HEK293 (cell line): ENCODE data around the gene ZNF883.
A peak's percentile ranks its signal among the peaks of the same experiment; 100 is the strongest.

Experiments used
- CTCF ChIA-PET: fragments of 350-600 bp; formaldehyde crosslinking; extraction: SDS; loops from one replicate; lab custom pipeline; 2021; ENCODE audit warnings: antibody characterized with exemption; lab: Yijun Ruan, JAX
- POLR2A ChIA-PET: fragments of 300-600 bp; formaldehyde crosslinking; extraction: SDS; loops from one replicate; lab custom pipeline; 2020; ENCODE audit warnings: antibody characterized with exemption, inconsistent platforms; lab: Yijun Ruan, JAX
- H3K27ac ChIP-seq: fragments of 200-500 bp; sonication (Bioruptor generic); 2 replicates; pipeline ENCODE4 v1.5.1; 2014; ENCODE audit warnings: low read depth, low read length, control low read depth, inconsistent platforms; ENCODE audit errors: extremely low read depth
- H3K36me3 ChIP-seq, 2 experiments: fragments of 200-500 bp in 1 of 2; sonication (Bioruptor generic) in 1 of 2; 1 replicate in 1 of 2; 2 replicates in 1 of 2; pipeline ENCODE4 v1.5.1; 2014 to 2017; ENCODE audit warnings: inconsistent platforms in 2 of 2, low read length in 2 of 2; ENCODE audit not compliant: control insufficient read depth in 2 of 2, insufficient read depth in 1 of 2
- H3K4me1 ChIP-seq: fragments of 200-500 bp; sonication (Bioruptor generic); 2 replicates; pipeline ENCODE4 v1.5.1; 2014; ENCODE audit warnings: mild to moderate bottlenecking, low read length, inconsistent platforms; ENCODE audit not compliant: control insufficient read depth, insufficient read depth
- H3K4me3 ChIP-seq: 2 replicates; pipeline ENCODE4 v1.5.1; 2011; ENCODE audit warnings: low read depth, mild to moderate bottlenecking, control low read depth, low read length, moderate library complexity
- H3K9me3 ChIP-seq: fragments of 200-500 bp; sonication (Bioruptor generic); 2 replicates; pipeline ENCODE4 v1.5.1; 2014; ENCODE audit warnings: low read depth, low read length, inconsistent platforms; ENCODE audit not compliant: control insufficient read depth, insufficient read depth
- AEBP2 ChIP-seq: fragments of 450-650 bp; formaldehyde crosslinking; IDR thresholded peaks from 2 replicates; pipeline ENCODE4 v1.5.1; 2016; ENCODE audit warnings: missing biosample characterization, missing genetic modification characterization, borderline replicate concordance
- EGR2 ChIP-seq: fragments of 450-650 bp; formaldehyde crosslinking; IDR thresholded peaks from 2 replicates; pipeline ENCODE4 v1.5.1; 2016; ENCODE audit warnings: low read depth, missing biosample characterization, missing genetic modification characterization
- ELK4 ChIP-seq: IDR thresholded peaks from 2 replicates; pipeline ENCODE4 v1.6.1; 2011; ENCODE audit warnings: mild to moderate bottlenecking, low read depth, low read length, borderline replicate concordance
- GLI2 ChIP-seq: fragments of 450-650 bp; formaldehyde crosslinking; IDR thresholded peaks from 2 replicates; pipeline ENCODE4; 2017; ENCODE audit warnings: missing biosample characterization, missing genetic modification characterization, low read depth, borderline replicate concordance
- OSR2 ChIP-seq: fragments of 450-650 bp; formaldehyde crosslinking; IDR thresholded peaks from 2 replicates; pipeline ENCODE4 v1.5.1; 2016; ENCODE audit warnings: missing biosample characterization, missing genetic modification characterization
- REPIN1 ChIP-seq: fragments of 450-650 bp; formaldehyde crosslinking; IDR thresholded peaks from 2 replicates; pipeline ENCODE4 v1.5.1; 2017; ENCODE audit warnings: missing biosample characterization, missing genetic modification characterization, low read depth
- SCRT2 ChIP-seq: fragments of 450-650 bp; formaldehyde crosslinking; IDR thresholded peaks from 2 replicates; pipeline ENCODE4 v1.5.1; 2016; ENCODE audit warnings: missing biosample characterization, missing genetic modification characterization
- SETDB1 ChIP-seq: IDR thresholded peaks from one replicate; pipeline ENCODE4 v1.6.1; 2017; ENCODE audit warnings: mild to moderate bottlenecking, low read length, moderate library complexity, mixed read lengths; ENCODE audit not compliant: insufficient read length
- SP3 ChIP-seq: fragments of 450-650 bp; formaldehyde crosslinking; IDR thresholded peaks from 2 replicates; pipeline ENCODE4 v1.5.1; 2016; ENCODE audit warnings: missing biosample characterization, missing genetic modification characterization
- TRIM28 ChIP-seq: IDR thresholded peaks from 2 replicates; pipeline ENCODE4 v1.6.1; 2011; ENCODE audit warnings: low read length, control low read depth, borderline replicate concordance
- ZFP37 ChIP-seq: fragments of 450-650 bp; formaldehyde crosslinking; IDR thresholded peaks from 2 replicates; pipeline ENCODE4 v1.5.1; 2016; ENCODE audit warnings: missing biosample characterization, missing genetic modification characterization
- ZFP69B ChIP-seq: fragments of 450-650 bp; formaldehyde crosslinking; IDR thresholded peaks from 2 replicates; pipeline ENCODE4 v1.5.1; 2016; ENCODE audit warnings: missing biosample characterization, missing genetic modification characterization
- ZNF10 ChIP-seq: fragments of 450-650 bp; formaldehyde crosslinking; IDR thresholded peaks from 2 replicates; pipeline ENCODE4 v1.5.1; 2017; ENCODE audit warnings: missing biosample characterization, missing genetic modification characterization
- ZNF112 ChIP-seq: fragments of 450-650 bp; formaldehyde crosslinking; IDR thresholded peaks from 2 replicates; pipeline ENCODE4 v1.5.0; 2017; ENCODE audit warnings: missing biosample characterization, missing genetic modification characterization
- ZNF175 ChIP-seq: fragments of 450-650 bp; formaldehyde crosslinking; IDR thresholded peaks from 2 replicates; pipeline ENCODE4 v1.5.1; 2016; ENCODE audit warnings: missing biosample characterization, missing genetic modification characterization
- ZNF274 ChIP-seq, 2 experiments: fragments of 200-500 bp in 1 of 2; fragments of 450-650 bp in 1 of 2; sonication (Bioruptor generic) in 1 of 2; formaldehyde crosslinking in 1 of 2; IDR thresholded peaks; 2 replicates each; pipeline versions ENCODE4 v1.5.1 to v1.6.1; 2014 to 2016; ENCODE audit warnings: borderline replicate concordance in 1 of 2, inconsistent platforms in 1 of 2, low read length in 1 of 2, missing biosample characterization in 1 of 2, missing genetic modification characterization in 1 of 2
- ZNF292 ChIP-seq: fragments of 450-650 bp; formaldehyde crosslinking; IDR thresholded peaks from 2 replicates; pipeline ENCODE4 v1.5.1; 2016; ENCODE audit warnings: low read depth, missing biosample characterization, missing genetic modification characterization, borderline replicate concordance
- ZNF354C ChIP-seq: fragments of 450-650 bp; formaldehyde crosslinking; IDR thresholded peaks from 2 replicates; pipeline ENCODE4 v1.5.1; 2016; ENCODE audit warnings: missing biosample characterization, missing genetic modification characterization, low read depth, borderline replicate concordance
- ZNF433 ChIP-seq: fragments of 450-650 bp; formaldehyde crosslinking; IDR thresholded peaks from 2 replicates; pipeline ENCODE4 v1.5.1; 2016; ENCODE audit warnings: missing biosample characterization, missing genetic modification characterization, low read depth
- ZNF473 ChIP-seq: fragments of 450-650 bp; formaldehyde crosslinking; IDR thresholded peaks from 2 replicates; pipeline ENCODE4 v1.5.1; 2017; ENCODE audit warnings: missing biosample characterization, missing genetic modification characterization
- ZNF48 ChIP-seq: fragments of 450-650 bp; formaldehyde crosslinking; IDR thresholded peaks from 2 replicates; pipeline ENCODE4 v1.5.1; 2016; ENCODE audit warnings: missing biosample characterization, missing genetic modification characterization
- ZNF510 ChIP-seq: fragments of 450-650 bp; formaldehyde crosslinking; IDR thresholded peaks from 2 replicates; pipeline ENCODE4 v1.5.1; 2018; ENCODE audit warnings: mild to moderate bottlenecking, missing genetic modification characterization, missing biosample characterization; ENCODE audit not compliant: insufficient replicate concordance
- ZNF530 ChIP-seq: fragments of 450-650 bp; formaldehyde crosslinking; IDR thresholded peaks from 2 replicates; pipeline ENCODE4 v1.5.1; 2016; ENCODE audit warnings: low read depth, missing biosample characterization, missing genetic modification characterization
- ZNF548 ChIP-seq: fragments of 450-650 bp; formaldehyde crosslinking; IDR thresholded peaks from 2 replicates; pipeline ENCODE4 v1.5.1; 2016; ENCODE audit warnings: missing biosample characterization, missing genetic modification characterization
- ZNF560 ChIP-seq: fragments of 450-650 bp; formaldehyde crosslinking; IDR thresholded peaks from 2 replicates; pipeline ENCODE4 v1.5.1; 2017; ENCODE audit warnings: missing biosample characterization, missing genetic modification characterization, borderline replicate concordance
- ZNF561 ChIP-seq: fragments of 450-650 bp; IDR thresholded peaks from 2 replicates; pipeline ENCODE4 v1.5.1; 2018; ENCODE audit warnings: missing biosample characterization, missing genetic modification characterization, borderline replicate concordance
- ZNF626 ChIP-seq: fragments of 450-650 bp; sonication (Bioruptor Pico); formaldehyde crosslinking; IDR thresholded peaks from 2 replicates; pipeline ENCODE4 v1.5.1; 2018; ENCODE audit warnings: missing biosample characterization, missing genetic modification characterization, inconsistent platforms
- ZNF660 ChIP-seq: fragments of 450-650 bp; IDR thresholded peaks from 2 replicates; pipeline ENCODE4 v1.5.1; 2018; ENCODE audit warnings: missing biosample characterization, mild to moderate bottlenecking, missing genetic modification characterization
- ZNF664 ChIP-seq: fragments of 450-650 bp; formaldehyde crosslinking; IDR thresholded peaks from 2 replicates; pipeline ENCODE4 v1.5.1; 2016; ENCODE audit warnings: missing biosample characterization, missing genetic modification characterization
- ZNF791 ChIP-seq: fragments of 450-650 bp; formaldehyde crosslinking; IDR thresholded peaks from 2 replicates; pipeline ENCODE4 v1.5.1; 2016; ENCODE audit warnings: missing biosample characterization, missing genetic modification characterization
- ZSCAN16 ChIP-seq: fragments of 450-650 bp; formaldehyde crosslinking; IDR thresholded peaks from 2 replicates; pipeline ENCODE4 v1.5.1; 2016; ENCODE audit warnings: missing biosample characterization, missing genetic modification characterization
- ZSCAN18 ChIP-seq: fragments of 450-650 bp; formaldehyde crosslinking; IDR thresholded peaks from 2 replicates; pipeline ENCODE4 v1.5.1; 2016; ENCODE audit warnings: missing biosample characterization, missing genetic modification characterization

ZNF883 gene

GRCh38 chr9:113056191-113057106, 44.5 kb upstream of the ZNF883 start, which contains the start of gene ZFP37 (continued):
- TF ChIP-seq ZNF510 (tag by site-specific recombination): no peak
- TF ChIP-seq ZNF664 (tag by site-specific recombination): no peak
- TF ChIP-seq ZNF560 (tag by site-specific recombination): no peak
- no peak for TF ChIP-seq ZSCAN18 (tag by site-specific recombination)
- TF ChIP-seq ZNF292: no peak
- no peak for TF ChIP-seq ZNF791 (tag by site-specific recombination)
- no peak for TF ChIP-seq ZNF354C (tag by site-specific recombination)
- 0 out of 2 replicates have a peak, but pooled peaks have one; percentile 26 for TF ChIP-seq ZFP69B (tag by site-specific recombination)
- no peak for TF ChIP-seq ZNF112
- TF ChIP-seq ZNF433 (tag by site-specific recombination): no peak
- peak; percentile 28; the same call in 1 of the 2 replicates for TF ChIP-seq ZNF660 (tag by site-specific recombination)
- TF ChIP-seq SP3 (tag by site-specific recombination): peak; percentile 67
- TF ChIP-seq ZNF548: no peak
- no peak for TF ChIP-seq REPIN1 (tag by site-specific recombination)
- TF ChIP-seq ZNF48 (tag by site-specific recombination): no peak
- TF ChIP-seq ZNF561 (tag by site-specific recombination): no peak
- TF ChIP-seq AEBP2 (tag by site-specific recombination): no peak
- TF ChIP-seq ZNF530 (tag by site-specific recombination): no peak
- no peak for TF ChIP-seq EGR2 (tag by site-specific recombination)
- no peak for TF ChIP-seq OSR2
- TF ChIP-seq ZNF175 (tag by site-specific recombination): no peak
- TF ChIP-seq ZNF10 (tag by site-specific recombination): no peak
- TF ChIP-seq ZSCAN16 (tag by site-specific recombination): no peak
- no peak for TF ChIP-seq SCRT2
- TF ChIP-seq, all 188 proteins: peak for 35

- CTCF ChIA-PET: no interaction called here
- no peak overlapping the region for H3K27ac ChIP-seq
- H3K4me1 ChIP-seq: no peaks in the 10 kb centered on the region
- H3K9me3 ChIP-seq: no peaks in the 10 kb centered on the region
- peaks cover 0 to 47% of the 10 kb centered on the region in 2 experiments; a peak in 1 of 3 replicates for H3K36me3 ChIP-seq
- H3K4me3 ChIP-seq: no peak overlapping the region
- POLR2A ChIA-PET: no interaction called here
- no peak for TF ChIP-seq ELK4
- peak; percentile 100 for TF ChIP-seq TRIM28
- TF ChIP-seq ZNF274 (IDR thresholded peaks at IDR 0.05; ENCODE audit: low read length): peak; percentile 88
- peak; percentile 94 for TF ChIP-seq ZNF274 (tag by site-specific recombination; IDR thresholded peaks at IDR 0.05; ENCODE audit: borderline replicate concordance)
- peak; percentile 72; the same call in 1 of the 2 replicates for TF ChIP-seq ZFP37 (tag by site-specific recombination)
- peak; percentile 27; the same call in 1 of the 2 replicates for TF ChIP-seq ZNF626 (tag by site-specific recombination)
- TF ChIP-seq GLI2: no peak
- TF ChIP-seq SETDB1: peak; percentile 100
- no peak for TF ChIP-seq ZNF510 (tag by site-specific recombination)
- TF ChIP-seq ZNF473 (tag by site-specific recombination): no peak
These were observed 31.1 kb upstream of the ZNF883 start for GRCh38 chr9:113042884-113043657.
